SH-SY5Y (cell line): ENCODE data around the gene BTN2A1.

Experiments used
- GATA2 ChIP-seq: IDR thresholded peaks from 2 replicates; pipeline ENCODE4 v1.6.1; 2011; ENCODE audit warnings: mild to moderate bottlenecking, low read depth, low read length
- GATA3 ChIP-seq: IDR thresholded peaks from 2 replicates; pipeline ENCODE4 v1.6.1; 2011; ENCODE audit warnings: low read depth, mild to moderate bottlenecking, low read length, moderate library complexity

- no peak for TF ChIP-seq GATA2
- no peak for TF ChIP-seq GATA3
Measured at GRCh38 chr6:26452631-26453235, 5.0 kb upstream of the BTN2A1 start.
